ENCODE results near the gene THAP4.

DNA sequence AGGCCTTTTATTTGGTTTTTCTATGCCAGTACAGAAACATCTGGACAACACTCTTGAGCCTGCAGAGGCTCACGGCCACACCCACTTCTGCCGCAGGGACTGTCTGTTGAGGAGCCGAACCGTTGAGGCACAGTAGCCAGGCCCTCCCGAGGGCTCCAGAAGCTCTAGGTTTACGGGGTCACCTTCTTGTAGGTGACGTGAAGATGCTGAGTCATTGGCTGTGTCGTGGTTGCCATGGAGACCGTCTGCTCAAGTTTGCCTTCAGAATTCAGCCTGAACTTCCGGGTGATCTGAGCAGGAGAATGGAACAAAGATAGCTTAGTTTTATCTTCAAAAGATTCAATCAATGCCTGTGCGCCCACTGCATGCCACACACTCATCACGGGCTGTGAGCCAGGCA lies 52.5 kb downstream of the THAP4 start:
- TF ChIP-seq, protein P1, sequence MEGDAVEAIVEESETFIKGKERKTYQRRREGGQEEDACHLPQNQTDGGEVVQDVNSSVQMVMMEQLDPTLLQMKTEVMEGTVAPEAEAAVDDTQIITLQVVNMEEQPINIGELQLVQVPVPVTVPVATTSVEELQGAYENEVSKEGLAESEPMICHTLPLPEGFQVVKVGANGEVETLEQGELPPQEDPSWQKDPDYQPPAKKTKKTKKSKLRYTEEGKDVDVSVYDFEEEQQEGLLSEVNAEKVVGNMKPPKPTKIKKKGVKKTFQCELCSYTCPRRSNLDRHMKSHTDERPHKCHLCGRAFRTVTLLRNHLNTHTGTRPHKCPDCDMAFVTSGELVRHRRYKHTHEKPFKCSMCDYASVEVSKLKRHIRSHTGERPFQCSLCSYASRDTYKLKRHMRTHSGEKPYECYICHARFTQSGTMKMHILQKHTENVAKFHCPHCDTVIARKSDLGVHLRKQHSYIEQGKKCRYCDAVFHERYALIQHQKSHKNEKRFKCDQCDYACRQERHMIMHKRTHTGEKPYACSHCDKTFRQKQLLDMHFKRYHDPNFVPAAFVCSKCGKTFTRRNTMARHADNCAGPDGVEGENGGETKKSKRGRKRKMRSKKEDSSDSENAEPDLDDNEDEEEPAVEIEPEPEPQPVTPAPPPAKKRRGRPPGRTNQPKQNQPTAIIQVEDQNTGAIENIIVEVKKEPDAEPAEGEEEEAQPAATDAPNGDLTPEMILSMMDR (IDR thresholded peaks at IDR 0.05; ENCODE audit: low read length) = no peak
- no peak for TF ChIP-seq EZH2 (optimal IDR thresholded peaks at IDR 0.05; ENCODE audit: low read depth, low read length)
- TF ChIP-seq EZH2phosphoT487 (IDR thresholded peaks at IDR 0.05; ENCODE audit: low read length) = no peak

All from MM.1S (cell line).